HUES64 (cell line): ENCODE measurements around the gene PCK2.

Source experiments
- H3K27ac ChIP-seq: 2 replicates; pipeline ENCODE4 v1.7.0; 2013; ENCODE audit warnings: low read depth, low read length, inconsistent platforms
- H3K27me3 ChIP-seq: 2 replicates; pipeline ENCODE4 v1.6.1; 2013; ENCODE audit warnings: mild to moderate bottlenecking, low read length; ENCODE audit not compliant: insufficient read depth
- H3K36me3 ChIP-seq: 2 replicates; pipeline ENCODE4 v1.6.1; 2013; ENCODE audit warnings: mild to moderate bottlenecking, low read length; ENCODE audit not compliant: insufficient read depth
- H3K4me1 ChIP-seq: 2 replicates; pipeline ENCODE4 v1.6.1; 2013; ENCODE audit warnings: mild to moderate bottlenecking, low read length, moderate library complexity; ENCODE audit not compliant: insufficient read depth
- H3K4me3 ChIP-seq: 2 replicates; pipeline ENCODE4 v1.5.1; 2013; ENCODE audit warnings: mild to moderate bottlenecking, low read length, moderate library complexity
- H3K9ac ChIP-seq: 2 replicates; pipeline ENCODE4 v1.6.1; 2013; ENCODE audit warnings: mild to moderate bottlenecking, low read depth, low read length
- H3K9me3 ChIP-seq: 2 replicates; pipeline ENCODE4 v1.6.1; 2013; ENCODE audit warnings: low read depth, low read length; ENCODE audit not compliant: insufficient read depth
- whole genome bisulfite sequencing: fragments of 150-250, 120-280 bp; methylation state at CpG from one replicate; pipeline ENCODE4 v1.1.7; 2013; ENCODE audit warnings: missing lambda C conversion rate; 5-methylcytosine and 5-hydroxymethylcytosine counted together

PCK2 gene

DNA sequence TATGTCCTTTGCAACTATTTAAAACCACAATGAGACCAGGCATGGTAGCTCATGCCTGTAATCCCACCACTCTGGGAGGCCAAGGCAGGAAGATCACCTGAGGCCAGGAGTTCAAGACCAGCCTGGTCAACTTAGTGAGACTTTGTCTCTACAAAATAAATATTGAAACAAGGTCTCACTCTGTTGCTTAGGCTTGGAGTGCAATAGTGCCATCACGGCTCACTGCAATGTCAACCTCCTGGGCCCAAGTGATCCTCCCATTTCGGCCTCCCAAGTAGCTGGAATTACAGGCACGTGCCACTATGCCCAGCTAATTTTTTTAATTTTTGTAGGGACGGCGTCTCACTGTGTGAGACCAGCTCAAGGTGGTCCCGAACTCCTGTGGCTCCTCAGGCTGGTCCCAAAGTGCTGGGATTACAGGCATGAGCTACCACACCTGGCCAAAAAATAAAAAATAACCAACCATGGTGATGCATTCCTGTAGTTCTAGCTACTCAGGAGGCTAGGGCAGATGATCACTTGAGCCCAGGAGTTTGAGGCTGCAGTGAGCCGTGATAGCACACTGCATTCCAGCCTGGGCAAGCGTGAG lies 35.4 kb downstream of the PCK2 start:
- Histone ChIP-seq H3K4me3 (no peak overlapping the region), H3K27me3 (no peaks in the 10 kb centered on the region), H3K9ac (no peak overlapping the region), H3K9me3 (no peaks in the 10 kb centered on the region), H3K4me1 (no peaks in the 10 kb centered on the region), H3K27ac (no peak overlapping the region), H3K36me3 (no peaks in the 10 kb centered on the region)
- 90% methylated on average over 7 of the region's 8 CpGs for WGBS

DNA sequence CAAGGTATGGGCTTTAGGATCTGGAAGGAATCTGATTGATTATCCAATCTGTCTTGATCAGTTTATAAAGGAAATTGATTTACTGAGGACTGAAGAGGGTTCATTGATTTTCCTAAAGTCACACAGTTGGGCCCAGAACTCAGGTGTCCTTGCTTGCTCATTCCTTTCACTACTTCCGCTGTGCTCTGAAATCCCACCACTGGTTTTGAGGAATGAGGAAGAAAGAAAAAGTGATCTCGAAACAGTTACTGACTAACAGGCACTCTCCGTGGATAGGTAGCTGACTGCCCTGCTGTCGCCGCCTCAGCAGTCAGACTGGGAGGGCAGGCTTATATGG lies 36.2 kb downstream of the PCK2 start, which contains the start of gene FITM1:
Gene FITM1, plus strand, starts transcription at position 280 of the 337 bp plus-strand sequence. CDS start 905 bp downstream, outside the sequence.
- WGBS: 90% methylated on average over 5 of the region's 5 CpGs
- Histone ChIP-seq H3K4me3 (no peak within 1 kb of the TSS), H3K27me3 (no peaks in the 10 kb centered on the region), H3K36me3 (no peaks in the 10 kb centered on the region), H3K27ac (no peak within 1 kb of the TSS), H3K4me1 (no peaks in the 10 kb centered on the region), H3K9me3 (no peaks in the 10 kb centered on the region), H3K9ac (no peak within 1 kb of the TSS)

DNA sequence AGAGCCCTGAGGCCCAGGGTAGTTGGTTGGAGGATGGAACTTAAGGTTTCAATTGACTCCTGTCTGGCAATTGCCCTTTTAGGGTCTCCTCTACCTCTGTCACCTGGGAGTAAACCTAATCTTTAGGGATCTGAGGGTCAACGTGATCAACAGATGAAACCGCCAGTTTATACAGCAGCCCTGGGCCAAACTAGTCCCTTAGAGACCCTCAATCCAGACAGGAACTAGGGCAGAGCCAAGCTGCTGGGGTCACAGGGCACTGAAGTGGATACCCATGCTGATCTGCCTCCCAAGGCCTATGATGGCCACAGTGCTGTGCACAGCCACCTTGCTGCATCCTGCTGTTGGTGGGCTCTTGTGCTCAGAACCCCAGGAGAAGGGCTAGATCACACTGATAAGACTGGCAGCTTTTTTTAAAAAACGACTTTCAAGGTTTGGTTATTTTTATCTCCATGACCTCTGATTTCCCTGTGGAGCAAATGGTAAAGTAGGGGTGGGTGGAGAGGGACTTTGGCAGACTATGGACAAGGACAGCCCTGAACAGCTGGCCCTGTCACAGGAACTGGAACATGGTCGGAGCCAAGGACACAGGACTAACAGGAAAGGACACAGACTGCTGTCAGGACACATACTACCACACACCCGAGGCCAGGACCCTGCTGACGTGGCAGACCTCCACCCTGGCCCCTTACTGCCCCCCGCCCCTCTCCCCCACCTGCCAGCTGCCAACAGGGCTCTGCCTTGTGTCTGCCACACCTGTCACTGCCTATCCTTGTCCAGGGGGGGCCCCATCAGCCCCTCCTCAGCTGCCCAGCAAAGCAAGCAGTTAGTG lies 36.8 kb downstream of the PCK2 start:
- Histone ChIP-seq H3K27ac (no peak overlapping the region), H3K27me3 (no peaks in the 10 kb centered on the region), H3K4me1 (no peaks in the 10 kb centered on the region), H3K9me3 (no peaks in the 10 kb centered on the region), H3K9ac (no peak overlapping the region), H3K4me3 (no peak overlapping the region), H3K36me3 (no peaks in the 10 kb centered on the region)
- 87% methylated on average over 7 of the region's 7 CpGs for WGBS

DNA sequence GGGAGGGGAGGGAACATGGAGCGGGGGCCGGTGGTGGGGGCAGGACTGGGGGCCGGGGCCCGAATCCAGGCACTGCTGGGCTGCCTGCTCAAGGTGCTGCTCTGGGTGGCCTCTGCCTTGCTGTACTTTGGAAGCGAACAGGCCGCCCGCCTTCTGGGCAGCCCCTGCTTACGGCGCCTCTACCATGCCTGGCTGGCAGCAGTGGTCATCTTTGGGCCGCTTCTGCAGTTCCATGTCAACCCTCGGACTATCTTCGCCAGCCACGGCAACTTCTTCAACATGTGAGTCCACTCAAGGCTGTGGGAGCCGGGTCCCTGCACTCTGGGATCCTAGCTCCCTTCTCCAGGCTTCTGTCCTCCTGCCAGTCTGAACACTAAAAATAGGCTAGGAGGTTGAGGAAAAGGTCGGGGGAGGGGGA lies 37.4 kb downstream of the PCK2 start:
- no peaks in the 10 kb centered on the region for H3K36me3 ChIP-seq
- 0 out of 2 replicates have a peak, but pooled peaks cover 1% of the 10 kb centered on the region for H3K27me3 ChIP-seq
- H3K4me1 ChIP-seq: no peaks in the 10 kb centered on the region
- no peak overlapping the region for H3K4me3 ChIP-seq
- WGBS: 91% methylated on average over 15 of the region's 15 CpGs
- no peak overlapping the region for H3K9ac ChIP-seq
- no peaks in the 10 kb centered on the region for H3K9me3 ChIP-seq
- no peak overlapping the region for H3K27ac ChIP-seq

DNA sequence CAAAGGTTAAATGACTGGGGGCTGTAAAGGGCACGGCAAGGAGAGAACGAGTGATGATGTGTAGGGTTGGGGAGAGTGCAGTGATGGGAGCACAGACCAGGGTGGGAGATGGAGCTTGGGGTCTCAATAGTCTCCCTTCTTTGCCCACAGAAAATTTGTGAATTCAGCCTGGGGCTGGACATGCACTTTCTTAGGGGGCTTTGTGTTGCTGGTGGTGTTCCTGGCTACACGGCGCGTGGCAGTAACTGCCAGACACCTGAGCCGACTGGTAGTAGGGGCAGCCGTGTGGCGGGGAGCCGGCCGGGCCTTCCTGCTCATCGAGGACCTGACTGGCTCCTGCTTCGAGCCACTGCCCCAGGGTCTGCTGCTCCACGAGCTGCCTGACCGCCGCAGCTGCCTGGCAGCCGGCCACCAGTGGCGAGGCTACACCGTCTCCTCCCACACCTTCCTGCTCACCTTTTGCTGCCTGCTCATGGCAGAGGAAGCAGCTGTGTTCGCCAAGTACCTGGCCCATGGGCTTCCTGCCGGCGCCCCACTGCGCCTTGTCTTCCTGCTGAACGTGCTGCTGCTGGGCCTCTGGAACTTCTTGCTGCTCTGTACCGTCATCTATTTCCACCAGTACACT lies 38.1 kb downstream of the PCK2 start:
- H3K27ac ChIP-seq: no peak overlapping the region
- H3K36me3 ChIP-seq: peaks cover under 1% of the 10 kb centered on the region; the same call in 1 of the 2 replicates
- H3K27me3 ChIP-seq: 0 out of 2 replicates have a peak, but pooled peaks cover 4% of the 10 kb centered on the region
- H3K9ac ChIP-seq: no peak overlapping the region
- H3K9me3 ChIP-seq: no peaks in the 10 kb centered on the region
- H3K4me1 ChIP-seq: no peaks in the 10 kb centered on the region
- WGBS: 90% methylated on average over 24 of the region's 24 CpGs
- H3K4me3 ChIP-seq: no peak overlapping the region

DNA sequence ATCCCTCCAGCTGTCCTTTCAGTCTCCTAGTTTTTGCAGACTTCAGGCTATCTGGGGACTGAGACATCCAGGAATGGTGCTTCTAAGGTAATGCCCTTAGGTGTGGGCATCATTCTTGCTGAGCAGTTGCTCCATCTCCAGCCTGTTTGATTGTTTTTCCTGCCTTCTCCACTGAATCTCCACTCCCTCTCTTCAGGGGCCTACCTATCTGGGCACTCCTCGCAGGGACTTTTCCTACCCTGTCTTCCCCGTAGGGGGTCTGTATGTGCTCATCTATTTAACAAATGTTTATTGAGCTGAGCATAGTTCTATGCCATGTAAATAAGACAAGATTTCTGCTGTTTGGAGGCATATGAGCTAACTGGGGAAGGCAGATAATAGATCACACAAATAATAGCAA lies 38.9 kb downstream of the PCK2 start:
- Histone ChIP-seq H3K4me1 (no peaks in the 10 kb centered on the region), H3K9me3 (no peaks in the 10 kb centered on the region), H3K27me3 (0 out of 2 replicates have a peak, but pooled peaks cover 4% of the 10 kb centered on the region), H3K4me3 (no peak overlapping the region), H3K27ac (no peak overlapping the region), H3K9ac (no peak overlapping the region), H3K36me3 (peaks cover 9% of the 10 kb centered on the region)
- WGBS: 85% methylated on average over 2 of the region's 2 CpGs

DNA sequence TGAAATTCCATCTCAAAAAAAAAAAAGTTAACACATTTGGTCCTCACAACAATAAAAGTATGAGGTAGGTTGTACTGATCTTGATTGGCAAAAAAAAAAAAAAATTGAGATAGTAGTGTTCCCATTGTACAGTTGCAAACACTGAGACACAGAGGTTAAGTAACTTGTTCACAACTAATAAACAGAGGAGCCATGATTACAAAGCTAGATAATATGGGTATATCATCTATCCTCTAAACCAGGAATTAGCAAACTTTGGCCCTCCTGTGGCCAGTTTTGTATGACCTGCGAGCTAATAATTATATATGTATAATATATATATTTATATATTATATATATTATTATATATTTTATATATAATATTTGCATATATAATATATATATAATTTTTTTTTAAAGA lies 39.6 kb downstream of the PCK2 start:
- Histone ChIP-seq H3K36me3 (peaks cover 16% of the 10 kb centered on the region), H3K27ac (no peak overlapping the region), H3K4me3 (no peak overlapping the region), H3K4me1 (no peaks in the 10 kb centered on the region), H3K9me3 (no peaks in the 10 kb centered on the region), H3K27me3 (0 out of 2 replicates have a peak, but pooled peaks cover 4% of the 10 kb centered on the region), H3K9ac (no peak overlapping the region)
- no CpG with 5 or more reads among the region's 1 CpG for WGBS

DNA sequence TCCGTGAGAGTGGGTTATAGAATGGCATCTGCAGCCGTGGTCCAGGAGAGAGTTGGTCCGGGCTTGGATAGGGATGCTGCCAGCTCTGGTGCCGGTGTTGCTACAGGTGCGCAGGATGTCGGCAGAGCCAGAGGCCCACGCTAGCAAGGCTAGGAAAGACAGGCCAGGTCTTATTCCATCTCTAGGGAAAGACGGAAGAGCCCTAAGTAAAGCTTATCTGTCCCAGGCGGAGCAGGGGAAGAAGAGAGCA lies 41.4 kb downstream of the PCK2 start:
- Histone ChIP-seq H3K27ac (no peak overlapping the region), H3K36me3 (peaks cover 28% of the 10 kb centered on the region), H3K9me3 (no peaks in the 10 kb centered on the region), H3K4me3 (peak overlapping the region; percentile 90), H3K27me3 (0 out of 2 replicates have a peak, but pooled peaks cover 4% of the 10 kb centered on the region), H3K4me1 (no peaks in the 10 kb centered on the region), H3K9ac (peak overlapping the region; percentile 61)
- WGBS: 10% methylated on average over 9 of the region's 9 CpGs

DNA sequence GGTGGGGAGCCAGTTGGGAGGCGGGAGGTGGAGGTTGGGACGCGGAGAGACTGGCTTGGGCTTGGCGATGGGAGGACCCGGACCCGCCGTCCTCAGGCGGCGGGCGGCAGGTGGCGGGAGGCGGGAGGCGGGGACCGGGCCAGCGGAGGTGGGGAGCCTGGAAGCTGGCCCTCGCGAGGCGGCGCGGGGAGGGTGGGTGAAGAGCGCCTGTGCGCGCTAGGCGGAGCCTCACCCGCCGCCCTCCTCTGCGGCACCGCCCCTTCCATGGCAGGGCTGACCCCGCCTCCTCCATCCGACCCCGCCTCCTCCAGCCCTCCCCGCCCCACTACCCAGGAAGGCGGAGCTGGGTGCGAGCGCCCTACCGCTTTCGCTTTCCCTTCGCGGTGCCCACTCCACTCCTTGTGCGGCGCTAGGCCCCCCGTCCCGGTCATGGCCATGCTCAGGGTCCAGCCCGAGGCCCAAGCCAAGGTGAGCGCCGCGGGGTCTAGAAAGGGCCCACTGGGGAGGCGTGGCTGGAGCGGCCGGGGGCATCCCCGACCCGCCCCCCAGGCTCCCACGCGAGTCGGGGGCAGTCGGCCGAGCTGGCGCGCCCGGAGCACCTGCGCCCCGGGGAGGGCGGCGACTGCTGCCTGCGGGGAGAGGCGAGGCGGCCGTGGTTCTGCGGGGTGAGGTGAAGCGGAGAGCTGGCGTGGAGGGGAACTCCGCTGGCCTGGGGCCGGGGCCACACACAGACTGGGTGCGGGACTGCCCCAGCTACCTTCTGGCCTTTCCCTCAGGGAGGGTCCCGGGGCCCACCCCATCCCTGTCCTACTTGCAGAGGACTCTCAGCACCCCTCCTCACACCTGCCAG lies 41.9 kb downstream of the PCK2 start, which contains the start of gene PSME1:
Gene PSME1, plus strand, starts transcription at position 361 of the 850 bp plus-strand sequence. Its CDS starts 69 bp downstream, at position 430.
- peak within 1 kb of the TSS; percentile 73 for H3K9ac ChIP-seq
- peaks cover 28% of the 10 kb centered on the region for H3K36me3 ChIP-seq
- 0 out of 2 replicates have a peak, but pooled peaks cover 4% of the 10 kb centered on the region for H3K27me3 ChIP-seq
- WGBS: 1% methylated on average over 75 of the region's 75 CpGs
- H3K4me3 ChIP-seq: peak within 1 kb of the TSS; percentile 90
- no peaks in the 10 kb centered on the region for H3K4me1 ChIP-seq
- no peaks in the 10 kb centered on the region for H3K9me3 ChIP-seq
- H3K27ac ChIP-seq: no peak within 1 kb of the TSS

DNA sequence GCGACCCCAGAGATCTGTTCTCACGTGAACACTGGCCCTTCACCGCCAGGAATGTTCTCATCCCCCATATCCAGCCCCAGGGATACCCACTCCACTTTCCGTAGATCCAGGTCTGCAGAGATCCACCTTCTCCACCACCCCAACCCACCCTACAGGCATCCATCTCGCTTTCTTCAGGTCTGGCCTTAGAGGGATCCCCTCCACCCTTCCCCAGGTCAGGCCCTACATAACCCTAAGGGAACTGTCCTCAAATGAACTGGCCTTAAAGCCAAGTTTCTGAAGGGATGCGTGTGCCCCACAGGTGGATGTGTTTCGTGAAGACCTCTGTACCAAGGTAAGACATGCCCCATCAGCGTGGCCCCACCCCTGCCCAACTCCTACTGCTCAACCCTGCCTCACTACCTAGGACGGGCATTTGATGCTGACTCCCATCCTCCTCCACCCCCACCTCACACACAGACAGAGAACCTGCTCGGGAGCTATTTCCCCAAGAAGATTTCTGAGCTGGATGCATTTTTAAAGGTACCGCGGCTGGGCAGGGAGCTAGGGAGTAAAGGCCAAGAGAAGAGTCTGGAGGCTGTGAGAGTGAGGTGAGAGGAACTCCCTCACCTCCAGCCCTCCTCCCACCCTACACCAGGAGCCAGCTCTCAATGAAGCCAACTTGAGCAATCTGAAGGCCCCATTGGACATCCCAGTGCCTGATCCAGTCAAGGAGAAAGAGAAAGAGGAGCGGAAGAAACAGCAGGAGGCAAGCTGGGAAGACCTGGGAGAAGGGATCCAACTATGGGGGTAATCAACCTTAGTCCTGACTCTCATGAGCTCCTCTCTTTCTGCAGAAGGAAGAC lies 42.8 kb downstream of the PCK2 start:
- H3K4me1 ChIP-seq: no peaks in the 10 kb centered on the region
- WGBS: 35% methylated on average over 13 of the region's 13 CpGs
- peak overlapping the region; percentile 73; the same call in 1 of the 2 replicates for H3K9ac ChIP-seq
- no peaks in the 10 kb centered on the region for H3K9me3 ChIP-seq
- peak overlapping the region; percentile 90 for H3K4me3 ChIP-seq
- H3K27me3 ChIP-seq: 0 out of 2 replicates have a peak, but pooled peaks cover 4% of the 10 kb centered on the region
- no peak overlapping the region for H3K27ac ChIP-seq
- H3K36me3 ChIP-seq: peaks cover 28% of the 10 kb centered on the region
